Fibroblast of villous mesenchyme (primary cell): ENCODE results near the gene ZYX. TPM values are rescaled to one million over a fixed set of nuclear protein-coding genes. Genes with fewer than 3 reads are reported as not detected.

Experiments
- DNase-seq: peaks from one replicate; pipeline ENCODE4 v3.0.0-alpha.2; 2010; ENCODE audit warnings: low read depth
- H3K4me3 ChIP-seq: 2 replicates; pipeline ENCODE4 v1.5.1; 2011; ENCODE audit warnings: low read depth, mild to moderate bottlenecking, low read length
- total RNA-seq: library from RNA; depleted of rRNA; stranded (reverse); fragments of >200 nt; gene quantifications from 2 replicates; pipeline ENCODE4 v1.2.3, GENCODE V29; 2012
- TF ChIP-seq, protein P1 (sequence below): IDR thresholded peaks from 2 replicates; pipeline ENCODE4 v1.5.1; 2012; ENCODE audit warnings: low read depth, mild to moderate bottlenecking, low read length; ENCODE audit not compliant: insufficient read depth

Gene ZYX
- total RNA-seq, 1 donor = 71.7 TPM

- no peak for DNase-seq
- no peak overlapping the region for H3K4me3 ChIP-seq
- TF ChIP-seq, protein P1, sequence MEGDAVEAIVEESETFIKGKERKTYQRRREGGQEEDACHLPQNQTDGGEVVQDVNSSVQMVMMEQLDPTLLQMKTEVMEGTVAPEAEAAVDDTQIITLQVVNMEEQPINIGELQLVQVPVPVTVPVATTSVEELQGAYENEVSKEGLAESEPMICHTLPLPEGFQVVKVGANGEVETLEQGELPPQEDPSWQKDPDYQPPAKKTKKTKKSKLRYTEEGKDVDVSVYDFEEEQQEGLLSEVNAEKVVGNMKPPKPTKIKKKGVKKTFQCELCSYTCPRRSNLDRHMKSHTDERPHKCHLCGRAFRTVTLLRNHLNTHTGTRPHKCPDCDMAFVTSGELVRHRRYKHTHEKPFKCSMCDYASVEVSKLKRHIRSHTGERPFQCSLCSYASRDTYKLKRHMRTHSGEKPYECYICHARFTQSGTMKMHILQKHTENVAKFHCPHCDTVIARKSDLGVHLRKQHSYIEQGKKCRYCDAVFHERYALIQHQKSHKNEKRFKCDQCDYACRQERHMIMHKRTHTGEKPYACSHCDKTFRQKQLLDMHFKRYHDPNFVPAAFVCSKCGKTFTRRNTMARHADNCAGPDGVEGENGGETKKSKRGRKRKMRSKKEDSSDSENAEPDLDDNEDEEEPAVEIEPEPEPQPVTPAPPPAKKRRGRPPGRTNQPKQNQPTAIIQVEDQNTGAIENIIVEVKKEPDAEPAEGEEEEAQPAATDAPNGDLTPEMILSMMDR = no peak
Observed at GRCh38 chr7:143426479-143427142, 45.5 kb downstream of the ZYX start.

- DNase-seq = no peak
- H3K4me3 ChIP-seq = no peak overlapping the region
- TF ChIP-seq, protein P1 = no peak
Observed at GRCh38 chr7:143429770-143430698, 48.9 kb downstream of the ZYX start.

- H3K4me3 ChIP-seq = no peak overlapping the region
- TF ChIP-seq, protein P1 = no peak
- no peak for DNase-seq
Observed at GRCh38 chr7:143431109-143431508, 50.0 kb downstream of the ZYX start.

- no peak for DNase-seq
- no peak overlapping the region for H3K4me3 ChIP-seq
Observed at GRCh38 chr7:143433759-143434158, 52.6 kb downstream of the ZYX start.

DNA sequence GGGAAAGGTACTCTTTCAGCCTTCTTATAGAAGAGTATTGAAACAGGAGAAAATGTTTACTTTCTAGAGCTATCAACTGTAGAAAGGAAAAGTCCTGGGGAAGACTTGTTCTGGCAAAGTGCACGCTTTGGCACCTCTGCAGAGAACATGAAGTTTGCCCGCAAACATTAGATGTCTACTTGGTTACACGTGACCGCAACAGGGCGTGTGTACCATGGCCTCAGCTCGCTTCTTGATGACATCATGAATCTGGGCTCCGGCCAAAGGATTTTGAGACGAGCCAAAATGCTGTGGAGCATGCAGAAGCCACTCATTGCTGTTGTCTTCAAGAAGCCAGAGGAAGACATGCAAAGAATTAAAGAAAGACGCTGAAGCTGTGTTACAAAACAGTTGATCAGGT, 53.5 kb downstream of the ZYX start:
- no peak for DNase-seq
- TF ChIP-seq, protein P1 = no peak
- H3K4me3 ChIP-seq = no peak overlapping the region

More at GRCh38 chr7:143433759-143434158, 52.6 kb downstream of the ZYX start:
- TF ChIP-seq, protein P1 = no peak

DNA sequence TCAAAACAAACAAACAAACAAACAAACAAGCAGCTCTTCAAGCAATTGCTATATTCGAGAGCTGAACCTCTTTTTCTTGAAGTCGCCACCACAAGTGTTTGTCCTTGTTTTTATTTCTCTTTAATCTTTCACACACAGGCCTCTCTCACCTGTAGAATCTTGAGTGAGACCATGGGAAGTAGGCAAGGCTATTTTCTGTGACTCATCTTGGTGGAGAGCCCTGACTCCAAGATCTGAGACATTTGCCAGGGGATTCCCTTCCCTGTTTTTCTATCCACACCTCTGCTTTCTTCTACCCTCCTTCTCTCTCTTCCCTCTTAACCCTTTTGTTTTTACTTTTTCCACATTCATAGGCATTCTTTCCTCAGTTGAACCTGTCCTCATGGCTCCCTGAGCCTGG, 54.1 kb downstream of the ZYX start:
- no peak for DNase-seq
- no peak overlapping the region for H3K4me3 ChIP-seq

More for the DNA sequence above, 54.1 kb downstream of the ZYX start:
- TF ChIP-seq, protein P1 = no peak
